ENCODE results near the gene FHIT.
"Not testable (repeated sequence)": the region's sequence is repeated elsewhere in the genome, so short reads cannot be mapped to it uniquely, and the experiment has no call there.

FHIT gene

DNA sequence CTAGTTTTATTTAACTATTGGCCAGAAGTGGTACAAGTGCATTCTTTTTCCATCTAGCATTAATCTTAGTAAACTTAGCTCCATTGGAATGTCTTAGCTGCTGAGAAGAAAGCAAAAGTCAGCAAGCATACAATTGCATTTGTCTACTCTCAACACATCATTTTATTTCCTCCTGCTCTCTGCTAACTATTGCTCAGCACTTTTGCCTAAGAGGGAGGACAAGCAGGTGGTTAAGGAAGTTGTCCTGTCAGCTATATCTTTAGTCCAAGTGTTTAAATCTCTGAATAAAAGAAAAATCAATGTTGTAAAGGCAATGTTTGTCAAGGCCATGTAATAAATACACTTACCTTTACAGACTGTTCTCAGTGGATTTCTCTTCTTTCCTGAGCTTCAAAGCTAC, 51.0 kb downstream of the FHIT start:
- ChIA-PET CTCF (no interaction called here), POLR2A (ENCODE audit: low non-redundant PET) (no interaction called here)
- no peak for DNase-seq (ENCODE audit: low spot score)
- no peak overlapping the region for H3K27ac ChIP-seq
- TF ChIP-seq, protein P1, sequence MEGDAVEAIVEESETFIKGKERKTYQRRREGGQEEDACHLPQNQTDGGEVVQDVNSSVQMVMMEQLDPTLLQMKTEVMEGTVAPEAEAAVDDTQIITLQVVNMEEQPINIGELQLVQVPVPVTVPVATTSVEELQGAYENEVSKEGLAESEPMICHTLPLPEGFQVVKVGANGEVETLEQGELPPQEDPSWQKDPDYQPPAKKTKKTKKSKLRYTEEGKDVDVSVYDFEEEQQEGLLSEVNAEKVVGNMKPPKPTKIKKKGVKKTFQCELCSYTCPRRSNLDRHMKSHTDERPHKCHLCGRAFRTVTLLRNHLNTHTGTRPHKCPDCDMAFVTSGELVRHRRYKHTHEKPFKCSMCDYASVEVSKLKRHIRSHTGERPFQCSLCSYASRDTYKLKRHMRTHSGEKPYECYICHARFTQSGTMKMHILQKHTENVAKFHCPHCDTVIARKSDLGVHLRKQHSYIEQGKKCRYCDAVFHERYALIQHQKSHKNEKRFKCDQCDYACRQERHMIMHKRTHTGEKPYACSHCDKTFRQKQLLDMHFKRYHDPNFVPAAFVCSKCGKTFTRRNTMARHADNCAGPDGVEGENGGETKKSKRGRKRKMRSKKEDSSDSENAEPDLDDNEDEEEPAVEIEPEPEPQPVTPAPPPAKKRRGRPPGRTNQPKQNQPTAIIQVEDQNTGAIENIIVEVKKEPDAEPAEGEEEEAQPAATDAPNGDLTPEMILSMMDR (conservative IDR thresholded peaks at IDR 0.05; ENCODE audit: low read depth), result no peak

DNA sequence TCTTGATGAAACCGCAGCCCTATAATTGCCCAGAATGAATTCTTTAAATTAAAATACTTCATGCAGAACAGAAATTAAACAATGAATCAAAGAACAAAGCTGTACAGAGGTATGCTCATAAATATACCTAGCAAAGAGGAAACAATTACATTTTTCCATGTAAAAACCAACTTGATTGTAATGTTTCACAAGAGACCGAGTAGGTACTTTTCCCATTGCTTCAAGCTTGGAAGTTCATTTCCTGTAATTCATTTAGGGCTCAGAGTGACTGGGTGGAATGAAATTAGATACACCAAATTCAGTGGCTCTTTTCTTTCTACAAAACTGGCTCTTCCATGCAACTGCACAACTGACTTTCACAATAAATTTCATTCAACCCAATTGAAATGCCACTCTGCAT, 51.4 kb downstream of the FHIT start:
- DNase-seq (ENCODE audit: low spot score), result no peak
- POLR2A ChIA-PET (ENCODE audit: low non-redundant PET), result no interaction called here
- no peak overlapping the region for H3K27ac ChIP-seq
- TF ChIP-seq, protein P1 (conservative IDR thresholded peaks at IDR 0.05; ENCODE audit: low read depth), result no peak
- CTCF ChIA-PET, result no interaction called here

DNA sequence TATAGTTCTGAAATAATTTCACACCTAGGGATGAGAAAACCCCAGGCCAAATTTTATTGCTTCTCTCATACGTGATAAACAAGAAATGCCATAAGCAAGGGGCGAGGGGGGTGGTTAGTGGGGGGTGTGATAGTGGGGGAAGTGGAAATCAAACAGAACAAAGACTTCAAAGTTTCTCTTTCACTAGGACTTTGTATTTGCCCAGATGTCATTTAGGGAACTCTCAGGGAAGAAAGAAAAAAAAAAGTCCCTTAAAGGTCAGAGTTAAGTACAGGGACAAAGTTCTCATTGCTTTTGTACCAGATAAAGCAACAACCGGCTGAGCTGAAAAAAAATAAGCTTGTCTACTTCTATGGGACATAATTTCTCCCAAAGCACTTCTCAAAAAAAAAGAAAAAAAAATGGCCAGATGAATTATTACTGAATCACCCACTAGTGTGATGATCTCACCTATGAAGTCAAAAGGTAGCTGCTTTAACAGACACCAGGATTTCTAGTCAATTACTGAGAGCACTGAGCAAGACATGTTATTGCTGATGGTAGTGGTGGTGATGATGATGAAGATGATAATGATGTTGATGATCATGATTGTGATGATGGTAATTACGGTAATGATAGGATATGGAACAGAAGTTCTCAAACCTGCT, 56.2 kb downstream of the FHIT start:
- CTCF ChIA-PET, result interaction anchor here (0.6 kb wide), 2 partner anchors 18 to 257 kb away, joined by 3 to 4 read pairs; no protein-coding TSS in a partner anchor
- no peak for DNase-seq (ENCODE audit: low spot score)
- H3K27ac ChIP-seq, result no peak overlapping the region
- TF ChIP-seq, protein P1 (conservative IDR thresholded peaks at IDR 0.05; ENCODE audit: low read depth), result no peak
- POLR2A ChIA-PET (ENCODE audit: low non-redundant PET), result no interaction called here

DNA sequence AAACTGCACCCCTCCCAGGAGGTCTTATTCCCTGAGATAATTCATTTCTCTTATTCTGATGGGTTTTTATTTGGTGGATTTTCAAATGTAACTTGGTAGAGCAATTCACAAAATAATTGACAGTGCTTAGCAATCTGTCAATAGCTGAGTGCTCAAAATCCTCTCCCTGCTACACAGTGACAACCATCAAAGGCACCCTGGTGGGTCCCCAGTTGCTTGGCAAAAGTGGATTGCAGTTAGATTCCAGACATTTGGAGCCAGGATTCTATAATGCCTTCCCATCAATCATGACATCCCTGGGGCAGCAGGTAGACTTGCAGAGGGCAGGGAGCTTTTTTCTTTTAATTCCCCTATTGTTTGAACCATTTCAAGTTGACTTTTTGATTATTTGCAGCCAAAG, 59.0 kb downstream of the FHIT start:
- TF ChIP-seq, protein P1 (conservative IDR thresholded peaks at IDR 0.05; ENCODE audit: low read depth), result no peak

DNA sequence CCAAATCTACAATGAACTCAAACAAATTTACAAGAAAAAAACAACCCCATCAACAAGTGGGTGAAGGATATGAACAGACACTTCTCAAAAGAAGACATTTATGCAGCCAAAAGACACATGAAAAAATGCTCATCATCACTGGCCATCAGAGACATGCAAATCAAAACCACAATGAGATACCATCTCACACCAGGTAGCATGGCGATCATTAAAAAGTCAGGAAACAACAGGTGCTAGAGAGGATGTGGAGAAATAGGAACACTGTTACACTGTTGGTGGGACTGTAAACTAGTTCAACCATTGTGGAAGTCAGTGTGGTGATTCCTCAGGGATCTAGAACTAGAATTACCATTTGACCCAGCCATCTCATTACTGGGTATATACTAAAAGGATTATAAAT, 61.0 kb downstream of the FHIT start:
- CTCF ChIA-PET; POLR2A ChIA-PET (ENCODE audit: low non-redundant PET); DNase-seq (ENCODE audit: low spot score); H3K27ac ChIP-seq: not testable (repeated sequence)

More for the DNA sequence above, 59.0 kb downstream of the FHIT start:
- CTCF ChIA-PET, result no interaction called here
- H3K27ac ChIP-seq, result no peak overlapping the region
- DNase-seq (ENCODE audit: low spot score), result no peak
- POLR2A ChIA-PET (ENCODE audit: low non-redundant PET), result no interaction called here

DNA sequence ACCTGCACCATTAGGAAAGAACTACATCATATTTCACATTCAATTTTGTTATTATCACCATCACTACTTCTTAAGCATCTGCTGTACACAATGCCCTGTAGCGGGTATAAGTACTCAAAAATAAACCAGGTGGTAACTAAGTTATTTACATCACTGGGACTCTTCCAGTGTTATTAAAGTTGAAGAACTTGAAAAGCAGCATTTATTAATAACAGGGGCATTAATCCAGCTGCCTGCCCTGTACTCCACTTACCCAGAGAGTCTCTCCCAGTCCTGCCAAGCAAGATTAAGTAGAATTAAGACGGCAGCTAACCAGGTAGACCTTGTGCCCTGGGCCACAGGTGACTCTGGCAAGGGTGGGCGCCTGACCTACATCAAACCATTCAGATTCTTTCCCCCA, 65.2 kb downstream of the FHIT start:
- ChIA-PET POLR2A (ENCODE audit: low non-redundant PET) (no interaction called here), CTCF (no interaction called here)
- TF ChIP-seq, protein P1 (conservative IDR thresholded peaks at IDR 0.05; ENCODE audit: low read depth), result no peak
- no peak for DNase-seq (ENCODE audit: low spot score)
- no peak overlapping the region for H3K27ac ChIP-seq

DNA sequence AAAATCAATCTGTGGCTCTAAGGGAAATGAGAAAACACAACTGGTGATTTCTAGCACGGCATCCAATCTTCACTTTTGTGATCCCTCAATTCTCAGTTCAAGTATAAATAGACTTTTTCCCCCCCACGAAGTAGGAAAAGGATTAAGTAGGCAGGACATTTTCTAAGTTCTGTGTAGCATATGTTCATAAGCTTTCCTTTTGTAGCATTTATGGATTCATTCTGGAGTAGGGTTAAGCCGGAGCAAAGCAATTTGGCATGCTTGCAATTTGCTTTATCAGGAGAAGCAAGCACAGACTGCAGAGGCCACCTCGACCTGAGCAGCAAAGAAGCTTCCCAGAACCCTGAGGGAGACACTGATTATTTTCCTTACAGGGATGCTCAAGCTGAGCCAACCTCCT, 66.3 kb downstream of the FHIT start:
- POLR2A ChIA-PET (ENCODE audit: low non-redundant PET), result no interaction called here
- CTCF ChIA-PET, result no interaction called here
- no peak overlapping the region for H3K27ac ChIP-seq
- DNase-seq (ENCODE audit: low spot score), result no peak
- TF ChIP-seq, protein P1 (conservative IDR thresholded peaks at IDR 0.05; ENCODE audit: low read depth), result no peak
